ENCODE results near the gene CPD. TPM values are rescaled to one million over a fixed set of nuclear protein-coding genes. Genes with fewer than 3 reads are reported as not detected.
"Not testable (repeated sequence)": the region's sequence is repeated elsewhere in the genome, so short reads cannot be mapped to it uniquely, and the experiment has no call there.

Gene CPD
- total and polyA plus RNA-seq, 8 donors: 4.1 to 278 (median 22.0) TPM

DNA sequence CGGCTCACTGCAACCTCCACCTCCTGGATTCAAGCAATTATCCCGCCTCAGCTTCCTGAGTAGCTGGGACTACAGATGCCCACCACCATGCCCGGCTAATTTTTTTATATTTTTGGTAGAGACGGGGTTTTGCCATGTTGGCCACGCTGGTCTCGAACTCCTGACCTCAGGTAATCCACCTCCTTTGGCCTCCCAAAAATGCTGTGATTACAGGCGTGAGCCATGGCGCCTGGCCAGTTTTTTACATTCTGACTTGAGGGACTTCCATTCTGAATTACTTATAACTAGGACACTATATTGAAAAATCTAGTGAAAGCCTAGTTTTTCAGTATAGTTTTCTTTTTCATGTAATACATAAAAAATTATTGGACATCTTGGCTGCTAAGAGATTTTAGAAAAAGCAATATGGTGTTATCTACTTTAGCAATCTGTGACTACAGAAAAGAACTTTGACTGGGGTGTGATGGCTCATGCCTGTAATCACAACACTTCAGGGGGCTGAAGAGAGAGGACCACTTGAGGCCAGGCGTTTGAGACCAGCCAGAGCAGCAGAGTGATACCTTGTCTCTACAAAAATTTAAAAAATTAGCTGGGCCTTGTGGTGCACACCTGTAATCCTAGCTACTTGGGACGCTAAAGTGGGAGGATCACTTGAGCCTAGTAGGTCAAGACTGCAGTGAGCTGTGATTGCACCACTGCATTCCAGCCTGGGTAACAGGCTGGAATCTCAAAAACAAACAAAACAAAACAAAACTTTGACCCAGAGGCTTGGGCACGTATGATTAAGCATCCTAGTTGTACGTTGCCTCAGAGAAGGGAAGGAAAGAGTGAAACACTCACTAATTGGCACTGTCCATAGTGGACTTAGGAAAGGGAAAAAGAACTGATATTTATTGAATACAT is 71.6 kb downstream of the CPD start:
- H3K27me3 ChIP-seq: no peaks in the 10 kb centered on the region
- H3K27ac ChIP-seq: no peak overlapping the region
- H3K4me1 ChIP-seq: peaks cover 0 to 15% (median 2%) of the 10 kb centered on the region in 4 donors
- intact Hi-C loops (cut with DNase I; ENCODE audit: low total_unique reads): no loop called here
- H3K4me3 ChIP-seq: no peak overlapping the region
- no peak for TF ChIP-seq POLR2AphosphoS5 (IDR thresholded peaks at IDR 0.05)
- TF ChIP-seq POLR2A (IDR thresholded peaks at IDR 0.05): no peak
- TF ChIP-seq EP300 (IDR thresholded peaks at IDR 0.05): no peak
- TF ChIP-seq, protein P1, sequence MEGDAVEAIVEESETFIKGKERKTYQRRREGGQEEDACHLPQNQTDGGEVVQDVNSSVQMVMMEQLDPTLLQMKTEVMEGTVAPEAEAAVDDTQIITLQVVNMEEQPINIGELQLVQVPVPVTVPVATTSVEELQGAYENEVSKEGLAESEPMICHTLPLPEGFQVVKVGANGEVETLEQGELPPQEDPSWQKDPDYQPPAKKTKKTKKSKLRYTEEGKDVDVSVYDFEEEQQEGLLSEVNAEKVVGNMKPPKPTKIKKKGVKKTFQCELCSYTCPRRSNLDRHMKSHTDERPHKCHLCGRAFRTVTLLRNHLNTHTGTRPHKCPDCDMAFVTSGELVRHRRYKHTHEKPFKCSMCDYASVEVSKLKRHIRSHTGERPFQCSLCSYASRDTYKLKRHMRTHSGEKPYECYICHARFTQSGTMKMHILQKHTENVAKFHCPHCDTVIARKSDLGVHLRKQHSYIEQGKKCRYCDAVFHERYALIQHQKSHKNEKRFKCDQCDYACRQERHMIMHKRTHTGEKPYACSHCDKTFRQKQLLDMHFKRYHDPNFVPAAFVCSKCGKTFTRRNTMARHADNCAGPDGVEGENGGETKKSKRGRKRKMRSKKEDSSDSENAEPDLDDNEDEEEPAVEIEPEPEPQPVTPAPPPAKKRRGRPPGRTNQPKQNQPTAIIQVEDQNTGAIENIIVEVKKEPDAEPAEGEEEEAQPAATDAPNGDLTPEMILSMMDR (IDR thresholded peaks at IDR 0.05): no peak
- peaks cover 30 to 74% (median 69%) of the 10 kb centered on the region in 4 donors for H3K36me3 ChIP-seq
- H3K9me3 ChIP-seq: no peaks in the 10 kb centered on the region
- no peak for DNase-seq
- 85 to 90% (median 89%) methylated on average over 12 of the region's 12 CpGs for WGBS, 5 donors

DNA sequence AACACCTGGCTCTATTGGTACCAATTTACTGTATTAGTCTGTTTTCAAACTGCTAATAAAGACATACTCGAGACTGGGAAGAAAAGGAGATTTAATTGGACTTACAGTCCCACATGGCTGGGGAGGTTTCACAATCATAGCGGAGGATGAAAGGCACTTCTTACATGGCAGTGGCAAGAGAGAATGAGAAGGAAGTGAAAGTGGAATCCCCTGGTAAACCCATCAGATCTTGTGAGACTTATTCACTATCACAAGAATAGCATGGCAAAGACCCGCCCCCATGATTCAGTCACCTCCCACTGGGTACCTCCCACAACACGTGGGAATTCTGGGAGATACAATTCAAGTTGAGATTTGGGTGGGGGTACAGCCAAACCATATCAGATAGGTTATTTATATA is 75.9 kb downstream of the CPD start:
- TF ChIP-seq EP300 (IDR thresholded peaks at IDR 0.05) (no peak), POLR2A (IDR thresholded peaks at IDR 0.05) (no peak), POLR2AphosphoS5 (IDR thresholded peaks at IDR 0.05) (no peak)
- TF ChIP-seq, protein P1 (IDR thresholded peaks at IDR 0.05): no peak

DNA sequence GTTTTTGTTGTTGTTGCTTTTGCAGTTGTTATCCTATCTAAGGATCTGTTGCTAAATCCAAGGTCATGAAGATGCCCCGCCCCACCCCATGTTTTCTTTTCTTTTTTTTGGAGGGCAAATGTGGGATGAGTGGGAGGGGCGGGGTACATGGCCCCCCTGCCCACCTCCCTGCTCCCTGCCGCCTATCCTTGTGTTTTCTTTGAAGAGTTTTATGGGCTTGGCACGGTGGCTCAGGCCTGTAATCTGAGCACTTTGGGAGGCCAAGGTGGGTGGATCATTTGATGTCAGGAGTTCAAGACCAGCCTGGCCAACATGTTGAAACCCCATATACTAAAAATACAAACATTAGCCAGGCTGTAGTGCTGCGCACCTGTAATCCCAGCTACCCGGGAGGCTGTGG is 79.6 kb downstream of the CPD start:
- peaks cover 0 to 4% (median 0%) of the 10 kb centered on the region in 4 donors for H3K4me1 ChIP-seq
- no peak for DNase-seq
- H3K36me3 ChIP-seq: peaks cover 38 to 85% (median 80%) of the 10 kb centered on the region in 4 donors
- WGBS, 5 donors: 95 to 100% (median 97%) methylated on average over 6 of the region's 6 CpGs
- TF ChIP-seq EP300 (IDR thresholded peaks at IDR 0.05): no peak
- TF ChIP-seq POLR2A (IDR thresholded peaks at IDR 0.05): no peak
- TF ChIP-seq, protein P1 (IDR thresholded peaks at IDR 0.05): no peak
- no peak for TF ChIP-seq POLR2AphosphoS5 (IDR thresholded peaks at IDR 0.05)
- no peaks in the 10 kb centered on the region for H3K27me3 ChIP-seq
- intact Hi-C loops (cut with DNase I; ENCODE audit: low total_unique reads): no loop called here
- no peaks in the 10 kb centered on the region for H3K9me3 ChIP-seq
- no peak overlapping the region for H3K4me3 ChIP-seq
- H3K27ac ChIP-seq: no peak overlapping the region

More for the DNA sequence above, 75.9 kb downstream of the CPD start:
- no peaks in the 10 kb centered on the region for H3K9me3 ChIP-seq
- no peak overlapping the region for H3K4me3 ChIP-seq
- peaks cover 41 to 91% (median 87%) of the 10 kb centered on the region in 4 donors for H3K36me3 ChIP-seq
- peaks cover 0 to 12% (median under 1%) of the 10 kb centered on the region in 4 donors for H3K4me1 ChIP-seq
- WGBS, 5 donors: 84 to 93% (median 89%) methylated on average over 4 of the region's 4 CpGs
- intact Hi-C loops (cut with DNase I; ENCODE audit: low total_unique reads): no loop called here
- no peaks in the 10 kb centered on the region for H3K27me3 ChIP-seq
- H3K27ac ChIP-seq: no peak overlapping the region
- DNase-seq: no peak

DNA sequence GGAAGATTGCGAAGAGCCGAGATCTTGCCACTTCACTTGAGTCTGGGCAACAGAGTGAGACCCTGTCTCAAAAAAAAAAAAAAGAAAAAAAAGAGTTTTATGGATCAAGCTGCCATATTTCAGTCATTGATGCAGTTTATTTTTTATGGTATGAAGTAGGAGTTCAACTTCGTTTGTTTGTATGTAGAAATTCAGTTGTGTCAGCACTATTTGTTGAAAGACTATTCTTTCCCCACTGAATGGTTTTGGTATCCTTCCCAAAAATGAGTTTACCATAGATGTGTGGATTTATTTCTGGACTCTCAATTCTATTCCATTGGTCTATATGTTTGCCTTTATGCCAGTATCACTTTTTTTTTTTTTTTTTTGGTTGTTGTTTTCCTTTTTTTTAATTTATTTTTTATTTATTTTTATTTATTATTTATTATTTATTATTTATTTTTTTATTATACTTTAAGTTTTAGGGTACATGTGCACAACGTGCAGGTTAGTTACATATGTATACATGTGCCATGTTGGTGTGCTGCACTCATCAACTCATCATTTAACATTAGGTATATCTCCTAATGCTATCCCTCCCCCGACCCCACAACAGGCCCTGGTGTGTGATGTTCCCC is 80.2 kb downstream of the CPD start:
- WGBS, 5 donors: 87 to 97% (median 96%) methylated on average over 5 of the region's 5 CpGs
- peaks cover 32 to 85% (median 80%) of the 10 kb centered on the region in 4 donors for H3K36me3 ChIP-seq
- H3K27ac ChIP-seq; H3K4me3 ChIP-seq; intact Hi-C loops (cut with DNase I; ENCODE audit: low total_unique reads); DNase-seq; H3K9me3 ChIP-seq; H3K4me1 ChIP-seq; H3K27me3 ChIP-seq: not testable (repeated sequence)
